GM12878 (cell line): ENCODE data around the gene ZNF585A. TPM values are rescaled to one million over a fixed set of nuclear protein-coding genes. Genes with fewer than 3 reads are reported as not detected.

ENCODE experiments used
- ATAC-seq: fragments of 200-7000 bp; cut with Tn5 transposase; 3 replicates; pipeline ENCODE4 v1.9.1; 2020; ENCODE audit warnings: mild to moderate bottlenecking, moderate library complexity
- BruUV-seq: library from RNA; stranded (reverse); fragments of 400-500 nt; replicated peaks from 2 replicates; lab custom pipeline; 2021; lab: Mats Ljungman, UMichigan
- CTCF ChIA-PET: fragments of 300-600 bp; sonication (Branson Sonifier 250); formaldehyde crosslinking; extraction: SDS; loops from one replicate; lab custom pipeline; 2021; ENCODE audit warnings: inconsistent platforms; lab: Yijun Ruan, JAX
- POLR2A ChIA-PET: fragments of 350-600 bp; formaldehyde crosslinking; extraction: SDS; loops from one replicate; lab custom pipeline; 2021; ENCODE audit warnings: inconsistent platforms; lab: Charles Lee
- RAD21 ChIA-PET: fragments of 300-600 bp; sonication (Branson Sonifier 250); formaldehyde crosslinking; loops from one replicate; lab custom pipeline; 2023; ENCODE audit warnings: antibody characterized with exemption; ENCODE audit not compliant: unreplicated experiment; lab: Charles Lee
- SMC1A ChIA-PET: fragments of 300-600 bp; sonication (Branson Sonifier 250); formaldehyde crosslinking; loops from one replicate; lab custom pipeline; 2023; ENCODE audit not compliant: unreplicated experiment, uncharacterized antibody; lab: Charles Lee
- DNase-seq: peaks from one replicate; pipeline ENCODE4 v3.0.0-alpha.2; 2011; ENCODE audit warnings: low read depth, low spot score
- FAIRE-seq: peaks from 3 replicates; lab custom pipeline; 2011; peaks lifted over from hg19 to GRCh38; lab: Jason Lieb, UNC
- H2AFZ ChIP-seq: 2 replicates; pipeline ENCODE4 v1.6.0; 2011; ENCODE audit warnings: low read depth, low read length, control low read depth; ENCODE audit not compliant: control insufficient read depth
- H3K27ac ChIP-seq: 2 replicates; pipeline ENCODE4 v1.5.1; 2011; ENCODE audit warnings: control low read depth; ENCODE audit not compliant: control insufficient read depth, insufficient read depth
- H3K27me3 ChIP-seq, 2 experiments: replicated peaks in 1 of 2; 2 replicates each; pipeline versions ENCODE4 v1.6.0 to v1.6.1; 2011; ENCODE audit warnings: low read length in 1 of 2; ENCODE audit not compliant: control insufficient read depth in 2 of 2, insufficient read depth in 2 of 2
- H3K36me3 ChIP-seq, 2 experiments: 2 replicates each; pipeline ENCODE4 v1.5.1; 2011; ENCODE audit warnings: low read length in 1 of 2; ENCODE audit not compliant: control insufficient read depth in 2 of 2, insufficient read depth in 2 of 2
- H3K4me1 ChIP-seq: 2 replicates; pipeline ENCODE4 v1.6.1; 2011; ENCODE audit warnings: mild to moderate bottlenecking, low read length, moderate library complexity, mixed read lengths; ENCODE audit not compliant: control insufficient read depth, insufficient read depth
- H3K4me2 ChIP-seq: 2 replicates; pipeline ENCODE4 v1.6.0; 2011; ENCODE audit warnings: control low read depth; ENCODE audit not compliant: control insufficient read depth, insufficient read depth
- H3K4me3 ChIP-seq: fragments of 200-600 bp; sonication (generic); 2 replicates; pipeline ENCODE4 v1.5.1; 2016
- H3K79me2 ChIP-seq: 2 replicates; pipeline ENCODE4 v1.6.0; 2011; ENCODE audit warnings: low read length; ENCODE audit not compliant: control insufficient read depth, insufficient read depth
- H3K9ac ChIP-seq: 2 replicates; pipeline ENCODE4 v1.8.0; 2011; ENCODE audit warnings: low read length, control low read depth, mixed read lengths; ENCODE audit not compliant: control insufficient read depth, insufficient read depth
- H3K9me3 ChIP-seq: replicated peaks from 3 replicates; pipeline ENCODE4 v1.5.1; 2011; ENCODE audit warnings: mild to moderate bottlenecking, low read length; ENCODE audit not compliant: control insufficient read depth, insufficient read depth
- H4K20me1 ChIP-seq: 2 replicates; pipeline ENCODE4 v1.6.0; 2011; ENCODE audit not compliant: control insufficient read depth, insufficient read depth
- ATF7 ChIP-seq: fragments of 450-650 bp; IDR thresholded peaks from 2 replicates; pipeline ENCODE4 v1.6.1; 2016; ENCODE audit warnings: low read depth, mild to moderate bottlenecking
- FOS ChIP-seq: IDR thresholded peaks from 3 replicates; pipeline ENCODE4 v1.6.1; 2011; ENCODE audit warnings: borderline replicate concordance; ENCODE audit not compliant: insufficient read length; ENCODE audit errors: extremely low read depth
- NFYA ChIP-seq: IDR thresholded peaks from 2 replicates; pipeline ENCODE4 v1.6.1; 2011; ENCODE audit warnings: low read depth, mild to moderate bottlenecking, low read length, improper control_type of control experiment, borderline replicate concordance
- NR2C2 ChIP-seq: IDR thresholded peaks from 2 replicates; pipeline ENCODE4 v1.6.1; 2011; ENCODE audit warnings: borderline replicate concordance, low read depth; ENCODE audit not compliant: control insufficient read depth, insufficient read length
- POLR2AphosphoS2 ChIP-seq: IDR thresholded peaks from 2 replicates; pipeline ENCODE4 v1.6.1; 2011; ENCODE audit warnings: low read depth, mild to moderate bottlenecking, low read length, improper control_type of control experiment, moderate library complexity
- RCOR1 ChIP-seq: conservative IDR thresholded peaks from 2 replicates; pipeline ENCODE4 v1.6.1; 2012; ENCODE audit warnings: low read depth, low read length, improper control_type of control experiment
- RUNX3 ChIP-seq: IDR thresholded peaks from 2 replicates; pipeline ENCODE4 v1.6.1; 2012; ENCODE audit warnings: low read length, inconsistent platforms
- SPI1 ChIP-seq: IDR thresholded peaks from 2 replicates; pipeline ENCODE4 v1.6.1; 2011; ENCODE audit warnings: low read depth, mild to moderate bottlenecking, low read length, moderate library complexity, borderline replicate concordance; ENCODE audit not compliant: insufficient read depth
- SREBF1 ChIP-seq: IDR thresholded peaks from 2 replicates; pipeline ENCODE4 v1.6.1; 2012; ENCODE audit warnings: mild to moderate bottlenecking, low read length
- TARDBP ChIP-seq: IDR thresholded peaks from 2 replicates; pipeline ENCODE4 v1.6.1; 2016; ENCODE audit warnings: borderline replicate concordance
- WGBS: methylation state at CpG from one replicate; pipeline ENCODE4 v1.1.6; 2016; ENCODE audit warnings: low lambda C conversion rate; ENCODE audit not compliant: insufficient replicate concordance, insufficient coverage; ENCODE audit errors: missing lambda C conversion rate; 5-methylcytosine and 5-hydroxymethylcytosine counted together
- in situ Hi-C: fragments of 300-500 bp; cut with MboI; formaldehyde crosslinking; loops from 9 replicates; pipeline ENCODE4 v1.14.3; 2018; ENCODE audit warnings: mixed read lengths
- intact Hi-C: fragments of 100-400 bp; cut with micrococcal nuclease; formaldehyde crosslinking; loops from one replicate; pipeline ENCODE4 v1.14.2; 2022; ENCODE audit not compliant: unreplicated experiment
- polyA plus RNA-seq, 11 experiments: library from polyadenylated mRNA; depleted of rRNA in 4 of 11; unstranded in 6 of 11; stranded (reverse) in 5 of 11; fragments of >200 nt; fragmentation: Nextera tagmentation in 4 of 11; fragmentation: Illumina TruSeq in 1 of 11; extraction: Ambion mirVana in 4 of 11; extraction: Trizol in 1 of 11; gene quantifications; 1 replicate in 1 of 11; 2 replicates in 10 of 11; pipeline versions ENCODE4 v1.2.1 to v1.2.3, GENCODE V29; 2011 to 2016; ENCODE audit warnings: inconsistent platforms in 2 of 11, missing spikeins in 2 of 11, low read depth in 1 of 11
- total RNA-seq, 4 experiments: library from RNA; depleted of rRNA in 3 of 4; stranded (reverse); fragments of >200 nt in 3 of 4; fragmentation: Illumina TruSeq in 1 of 4; extraction: Trizol in 1 of 4; gene quantifications; 2 replicates each; pipeline versions ENCODE4 v1.2.1 to v1.2.3, GENCODE V29; 2013 to 2021
- TF ChIP-seq, protein P1 (sequence below): fragments of 450-650 bp; IDR thresholded peaks from 2 replicates; pipeline ENCODE4 v1.6.1; 2017; ENCODE audit warnings: low read depth, mild to moderate bottlenecking, moderate library complexity
- TF ChIP-seq, protein P2 (sequence below): fragments of 450-650 bp; IDR thresholded peaks from 2 replicates; pipeline ENCODE4 v1.6.1; 2014; ENCODE audit warnings: mild to moderate bottlenecking
- TF ChIP-seq, protein P3 (sequence below): fragments of 450-650 bp; IDR thresholded peaks from 2 replicates; pipeline ENCODE4 v1.6.1; 2016; ENCODE audit warnings: mild to moderate bottlenecking
- TF ChIP-seq, protein P4 (sequence below): fragments of 450-650 bp; IDR thresholded peaks from 2 replicates; pipeline ENCODE4 v1.6.1; 2017; ENCODE audit warnings: antibody characterized with exemption, mild to moderate bottlenecking, moderate library complexity

The ZNF585A gene
- total and polyA plus RNA-seq, 10 of the 15 experiments (the other 5 are each of a cell fraction or from before 2014, with no cell fraction given): 6.9 to 38.7 (median 14.0) TPM

DNA sequence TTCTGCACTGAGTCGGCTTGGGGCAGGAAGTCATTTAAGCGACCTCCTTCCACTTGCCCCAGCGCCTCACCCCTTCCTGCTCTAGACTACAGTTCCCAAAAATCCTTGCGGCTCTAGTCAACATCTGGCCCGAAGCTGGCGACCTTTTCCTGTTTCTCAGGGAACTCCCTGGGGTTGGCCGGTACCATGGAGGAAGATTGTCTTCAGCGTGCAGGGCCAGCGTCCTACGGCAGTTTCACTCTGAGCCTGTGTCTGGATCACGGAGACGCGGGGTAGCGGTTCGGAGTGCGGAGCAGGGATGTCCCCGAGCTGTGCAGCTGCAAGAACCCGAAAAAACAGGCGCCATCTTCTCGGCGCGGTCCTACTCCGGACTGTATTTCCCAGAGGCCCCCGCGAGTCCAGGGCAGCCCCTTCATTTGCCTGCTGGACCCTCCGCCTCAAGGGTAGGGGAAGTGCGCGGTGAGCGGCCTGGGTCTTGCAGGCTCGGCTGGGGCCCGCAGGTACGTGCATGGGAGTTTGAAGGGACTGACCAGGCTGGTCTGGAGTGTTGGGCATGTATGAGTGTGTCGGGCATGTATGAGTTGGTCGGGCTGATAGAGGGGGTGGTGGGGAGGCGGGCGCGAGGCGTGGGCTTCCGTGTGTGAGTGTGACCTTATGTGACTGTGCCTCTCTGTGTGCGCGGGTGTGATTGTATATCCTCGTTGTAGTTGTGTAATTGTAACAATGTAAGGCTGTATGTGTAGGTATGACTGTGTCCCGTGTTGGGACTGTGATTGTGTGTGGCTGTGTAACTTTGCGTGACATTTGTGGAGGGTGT is 45.5 kb upstream of the ZNF585A start, which contains the start of gene ZNF383:
ZNF383 (plus strand) TSS at position 440 of the 817 bp plus-strand sequence. CDS start 12,240 bp downstream, outside the sequence.
- Histone ChIP-seq H3K4me2 (peak within 1 kb of the TSS; percentile 82), H3K27me3 (no peaks in the 10 kb centered on the region), H3K9me3 (peaks cover 13% of the 10 kb centered on the region; the same call in 2 of the 3 replicates), H4K20me1 (no peaks in the 10 kb centered on the region), H3K4me1 (no peaks in the 10 kb centered on the region; the same call in 1 of the 2 replicates), H3K9ac (peak within 1 kb of the TSS; percentile 87), H3K27ac (peak within 1 kb of the TSS; percentile 93), H3K36me3 (no peaks in the 10 kb centered on the region; a peak in 1 of 4 replicates), H3K79me2 (peaks cover 11% of the 10 kb centered on the region), H3K4me3 (peak within 1 kb of the TSS; percentile 86), H2AFZ (peak within 1 kb of the TSS; percentile 89)
- SMC1A ChIA-PET: interaction anchor here (1.1 kb wide), 1 partner anchor 377 kb away, joined by 3 read pairs; no protein-coding TSS in a partner anchor
- CTCF ChIA-PET: interaction anchor here (1.0 to 1.5 kb wide), 3 partner anchors 10 to 1090 kb away, joined by 3 to 7 read pairs (median 4); partner anchors contain the start of gene ZNF573
- POLR2A ChIA-PET: interaction anchor here (0.5 to 1.4 kb wide), 3 partner anchors 367 to 1475 kb away, joined by 3 to 5 read pairs (median 5); partner anchors contain the start of genes ZNF146, ZNF345 and ZNF565
- DNase-seq: peak; percentile 81
- RAD21 ChIA-PET: interaction anchor here (1.1 to 1.5 kb wide), 3 partner anchors 153 to 1004 kb away, joined by 3 to 6 read pairs (median 3); partner anchors contain the start of genes ZNF146, ZNF527 and ZNF565
- FAIRE-seq: peak; percentile 80
- in situ Hi-C loops: no loop called here
- intact Hi-C loops: loop anchor here (1.0 to 10.0 kb wide), 7 partner anchors 8 to 1093 kb away; partner anchors contain the start of genes ZFP30, ZNF146, ZNF420 and ZNF565
- ATAC-seq: peak; percentile 96
- BruUV-seq: no TSS peak
- WGBS: under 1% methylated on average over 44 of the region's 44 CpGs
- TF ChIP-seq, protein P1, sequence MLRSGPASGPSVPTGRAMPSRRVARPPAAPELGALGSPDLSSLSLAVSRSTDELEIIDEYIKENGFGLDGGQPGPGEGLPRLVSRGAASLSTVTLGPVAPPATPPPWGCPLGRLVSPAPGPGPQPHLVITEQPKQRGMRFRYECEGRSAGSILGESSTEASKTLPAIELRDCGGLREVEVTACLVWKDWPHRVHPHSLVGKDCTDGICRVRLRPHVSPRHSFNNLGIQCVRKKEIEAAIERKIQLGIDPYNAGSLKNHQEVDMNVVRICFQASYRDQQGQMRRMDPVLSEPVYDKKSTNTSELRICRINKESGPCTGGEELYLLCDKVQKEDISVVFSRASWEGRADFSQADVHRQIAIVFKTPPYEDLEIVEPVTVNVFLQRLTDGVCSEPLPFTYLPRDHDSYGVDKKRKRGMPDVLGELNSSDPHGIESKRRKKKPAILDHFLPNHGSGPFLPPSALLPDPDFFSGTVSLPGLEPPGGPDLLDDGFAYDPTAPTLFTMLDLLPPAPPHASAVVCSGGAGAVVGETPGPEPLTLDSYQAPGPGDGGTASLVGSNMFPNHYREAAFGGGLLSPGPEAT: peak; percentile 99
- TF ChIP-seq TARDBP: no peak
- TF ChIP-seq SPI1: peak; percentile 61; the same call in 1 of the 2 replicates
- TF ChIP-seq, protein P2, sequence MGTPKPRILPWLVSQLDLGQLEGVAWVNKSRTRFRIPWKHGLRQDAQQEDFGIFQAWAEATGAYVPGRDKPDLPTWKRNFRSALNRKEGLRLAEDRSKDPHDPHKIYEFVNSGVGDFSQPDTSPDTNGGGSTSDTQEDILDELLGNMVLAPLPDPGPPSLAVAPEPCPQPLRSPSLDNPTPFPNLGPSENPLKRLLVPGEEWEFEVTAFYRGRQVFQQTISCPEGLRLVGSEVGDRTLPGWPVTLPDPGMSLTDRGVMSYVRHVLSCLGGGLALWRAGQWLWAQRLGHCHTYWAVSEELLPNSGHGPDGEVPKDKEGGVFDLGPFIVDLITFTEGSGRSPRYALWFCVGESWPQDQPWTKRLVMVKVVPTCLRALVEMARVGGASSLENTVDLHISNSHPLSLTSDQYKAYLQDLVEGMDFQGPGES: peak; percentile 11; the same call in 1 of the 2 replicates
- no peak; the same call in 1 of the 2 replicates for TF ChIP-seq RUNX3
- TF ChIP-seq ATF7: peak; percentile 88
- TF ChIP-seq NFYA: no peak
- TF ChIP-seq, protein P3, sequence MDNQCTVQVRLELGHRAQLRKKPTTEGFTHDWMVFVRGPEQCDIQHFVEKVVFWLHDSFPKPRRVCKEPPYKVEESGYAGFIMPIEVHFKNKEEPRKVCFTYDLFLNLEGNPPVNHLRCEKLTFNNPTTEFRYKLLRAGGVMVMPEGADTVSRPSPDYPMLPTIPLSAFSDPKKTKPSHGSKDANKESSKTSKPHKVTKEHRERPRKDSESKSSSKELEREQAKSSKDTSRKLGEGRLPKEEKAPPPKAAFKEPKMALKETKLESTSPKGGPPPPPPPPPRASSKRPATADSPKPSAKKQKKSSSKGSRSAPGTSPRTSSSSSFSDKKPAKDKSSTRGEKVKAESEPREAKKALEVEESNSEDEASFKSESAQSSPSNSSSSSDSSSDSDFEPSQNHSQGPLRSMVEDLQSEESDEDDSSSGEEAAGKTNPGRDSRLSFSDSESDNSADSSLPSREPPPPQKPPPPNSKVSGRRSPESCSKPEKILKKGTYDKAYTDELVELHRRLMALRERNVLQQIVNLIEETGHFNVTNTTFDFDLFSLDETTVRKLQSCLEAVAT: 0 out of 2 replicates have a peak, but pooled peaks have one; percentile 54
- no peak for TF ChIP-seq RCOR1
- no peak for TF ChIP-seq NR2C2
- TF ChIP-seq, protein P4, sequence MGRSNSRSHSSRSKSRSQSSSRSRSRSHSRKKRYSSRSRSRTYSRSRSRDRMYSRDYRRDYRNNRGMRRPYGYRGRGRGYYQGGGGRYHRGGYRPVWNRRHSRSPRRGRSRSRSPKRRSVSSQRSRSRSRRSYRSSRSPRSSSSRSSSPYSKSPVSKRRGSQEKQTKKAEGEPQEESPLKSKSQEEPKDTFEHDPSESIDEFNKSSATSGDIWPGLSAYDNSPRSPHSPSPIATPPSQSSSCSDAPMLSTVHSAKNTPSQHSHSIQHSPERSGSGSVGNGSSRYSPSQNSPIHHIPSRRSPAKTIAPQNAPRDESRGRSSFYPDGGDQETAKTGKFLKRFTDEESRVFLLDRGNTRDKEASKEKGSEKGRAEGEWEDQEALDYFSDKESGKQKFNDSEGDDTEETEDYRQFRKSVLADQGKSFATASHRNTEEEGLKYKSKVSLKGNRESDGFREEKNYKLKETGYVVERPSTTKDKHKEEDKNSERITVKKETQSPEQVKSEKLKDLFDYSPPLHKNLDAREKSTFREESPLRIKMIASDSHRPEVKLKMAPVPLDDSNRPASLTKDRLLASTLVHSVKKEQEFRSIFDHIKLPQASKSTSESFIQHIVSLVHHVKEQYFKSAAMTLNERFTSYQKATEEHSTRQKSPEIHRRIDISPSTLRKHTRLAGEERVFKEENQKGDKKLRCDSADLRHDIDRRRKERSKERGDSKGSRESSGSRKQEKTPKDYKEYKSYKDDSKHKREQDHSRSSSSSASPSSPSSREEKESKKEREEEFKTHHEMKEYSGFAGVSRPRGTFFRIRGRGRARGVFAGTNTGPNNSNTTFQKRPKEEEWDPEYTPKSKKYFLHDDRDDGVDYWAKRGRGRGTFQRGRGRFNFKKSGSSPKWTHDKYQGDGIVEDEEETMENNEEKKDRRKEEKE: no peak
- peak; percentile 68; the same call in 1 of the 2 replicates for TF ChIP-seq POLR2AphosphoS2
- TF ChIP-seq SREBF1: peak; percentile 76
- TF ChIP-seq FOS: no peak
